GM21619 (cell line): ENCODE measurements around the gene CAMKMT.
A peak's percentile ranks its signal among the peaks of the same experiment; 100 is the strongest.
"Not testable (repeated sequence)": the region's sequence is repeated elsewhere in the genome, so short reads cannot be mapped to it uniquely, and the experiment has no call there.

Source experiments
- ATAC-seq: cut with Tn5 transposase; IDR thresholded peaks from one replicate; pipeline ENCODE4 v1.9.1; 2021; ENCODE audit not compliant: unreplicated experiment

CAMKMT gene

GRCh38 chr2:44495544-44495943 is 133.8 kb downstream of the CAMKMT start:
- ATAC-seq = no peak

GRCh38 chr2:44496130-44496529 is 134.4 kb downstream of the CAMKMT start:
- ATAC-seq = no peak

GRCh38 chr2:44498551-44498950 is 136.8 kb downstream of the CAMKMT start:
- no peak for ATAC-seq

GRCh38 chr2:44505664-44506063 is 143.9 kb downstream of the CAMKMT start:
- ATAC-seq = not testable (repeated sequence)

- ATAC-seq = no peak
Observed at GRCh38 chr2:44510246-44510645, 148.5 kb downstream of the CAMKMT start.

GRCh38 chr2:44515416-44515815 is 153.7 kb downstream of the CAMKMT start:
- ATAC-seq = no peak

- no peak for ATAC-seq
Observed at GRCh38 chr2:44519026-44519425, 157.3 kb downstream of the CAMKMT start.

- no peak for ATAC-seq
Observed at GRCh38 chr2:44522846-44523245, 161.1 kb downstream of the CAMKMT start.

GRCh38 chr2:44524347-44524926 is 162.7 kb downstream of the CAMKMT start:
- no peak for ATAC-seq

GRCh38 chr2:44526352-44526751 is 164.6 kb downstream of the CAMKMT start:
- ATAC-seq = no peak

- no peak for ATAC-seq
Observed at GRCh38 chr2:44528595-44528994, 166.8 kb downstream of the CAMKMT start.

- ATAC-seq = no peak
Observed at GRCh38 chr2:44529448-44529847, 167.7 kb downstream of the CAMKMT start.

GRCh38 chr2:44531289-44531688 is 169.5 kb downstream of the CAMKMT start:
- no peak for ATAC-seq

GRCh38 chr2:44532031-44532430 is 170.3 kb downstream of the CAMKMT start:
- ATAC-seq = no peak

GRCh38 chr2:44533508-44533907 is 171.8 kb downstream of the CAMKMT start:
- no peak for ATAC-seq

GRCh38 chr2:44535376-44535775 is 173.6 kb downstream of the CAMKMT start:
- ATAC-seq = no peak

- no peak for ATAC-seq
Observed at GRCh38 chr2:44537264-44537663, 175.5 kb downstream of the CAMKMT start.

GRCh38 chr2:44542520-44542919 is 180.8 kb downstream of the CAMKMT start:
- no peak for ATAC-seq

GRCh38 chr2:44543773-44544725 is 182.3 kb downstream of the CAMKMT start:
- no peak for ATAC-seq

GRCh38 chr2:44545005-44545404 is 183.3 kb downstream of the CAMKMT start:
- no peak for ATAC-seq

- ATAC-seq = peak; percentile 57
Observed at GRCh38 chr2:44546459-44547127, 184.8 kb downstream of the CAMKMT start.

GRCh38 chr2:44547718-44548117 is 186.0 kb downstream of the CAMKMT start:
- ATAC-seq = no peak
